GM12878 (cell line): ENCODE data around the gene METTL17. TPM values are rescaled to one million over a fixed set of nuclear protein-coding genes. Genes with fewer than 3 reads are reported as not detected.
A peak's percentile ranks its signal among the peaks of the same experiment; 100 is the strongest.

Experiments used
- CHD2 ChIP-seq: IDR thresholded peaks from 2 replicates; pipeline ENCODE4 v1.6.1; 2011; ENCODE audit warnings: low read depth, low read length, improper control_type of control experiment, borderline replicate concordance
- CREB1 ChIP-seq: IDR thresholded peaks from 2 replicates; pipeline ENCODE4 v1.6.1; 2012; ENCODE audit warnings: low read depth, mild to moderate bottlenecking, inconsistent platforms
- CREM ChIP-seq: IDR thresholded peaks from 2 replicates; pipeline ENCODE4 v1.6.1; 2014; ENCODE audit warnings: antibody characterized with exemption, low read depth
- E4F1 ChIP-seq: fragments of 450-650 bp; IDR thresholded peaks from 2 replicates; pipeline ENCODE4 v1.6.1; 2018; ENCODE audit warnings: borderline replicate concordance, mild to moderate bottlenecking; ENCODE audit not compliant: partially characterized antibody
- IRF4 ChIP-seq: IDR thresholded peaks from 2 replicates; pipeline ENCODE4 v1.6.1; 2011; ENCODE audit warnings: low read depth, low read length
- MEF2B ChIP-seq: fragments of 450-650 bp; IDR thresholded peaks from 2 replicates; pipeline ENCODE4 v1.6.1; 2018; ENCODE audit warnings: mild to moderate bottlenecking, moderate library complexity; ENCODE audit not compliant: partially characterized antibody, poor library complexity, severe bottlenecking
- MYB ChIP-seq: fragments of 150-350 bp; IDR thresholded peaks from 2 replicates; pipeline ENCODE4 v1.6.1; 2014; ENCODE audit warnings: mild to moderate bottlenecking, low read depth, low read length, borderline replicate concordance
- NFYA ChIP-seq: IDR thresholded peaks from 2 replicates; pipeline ENCODE4 v1.6.1; 2011; ENCODE audit warnings: low read depth, mild to moderate bottlenecking, low read length, improper control_type of control experiment, borderline replicate concordance
- PAX5 ChIP-seq: IDR thresholded peaks from 2 replicates; pipeline ENCODE4 v1.6.1; 2011; ENCODE audit warnings: low read depth, low read length, borderline replicate concordance
- POLR2A ChIP-seq: IDR thresholded peaks from 2 replicates; pipeline ENCODE4 v1.6.1; 2011; ENCODE audit warnings: low read depth, mild to moderate bottlenecking, low read length
- POU2F2 ChIP-seq: IDR thresholded peaks from 3 replicates; pipeline ENCODE4 v1.6.1; 2011; ENCODE audit warnings: low read depth, mild to moderate bottlenecking, low read length, borderline replicate concordance
- RBBP5 ChIP-seq: fragments of 200-600 bp; sonication (generic); conservative IDR thresholded peaks from 2 replicates; pipeline ENCODE4 v1.6.1; 2016
- TARDBP ChIP-seq: IDR thresholded peaks from 2 replicates; pipeline ENCODE4 v1.6.1; 2016; ENCODE audit warnings: borderline replicate concordance
- ZBED1 ChIP-seq: IDR thresholded peaks from 2 replicates; pipeline ENCODE4 v1.6.1; 2016; ENCODE audit warnings: borderline replicate concordance
- ZZZ3 ChIP-seq: IDR thresholded peaks from 2 replicates; pipeline ENCODE4 v1.6.1; 2011; ENCODE audit warnings: low read depth; ENCODE audit not compliant: control insufficient read depth, insufficient read length
- polyA plus RNA-seq, 11 experiments: library from polyadenylated mRNA; depleted of rRNA in 4 of 11; unstranded in 6 of 11; stranded (reverse) in 5 of 11; fragments of >200 nt; fragmentation: Nextera tagmentation in 4 of 11; fragmentation: Illumina TruSeq in 1 of 11; extraction: Ambion mirVana in 4 of 11; extraction: Trizol in 1 of 11; gene quantifications; 1 replicate in 1 of 11; 2 replicates in 10 of 11; pipeline versions ENCODE4 v1.2.1 to v1.2.3, GENCODE V29; 2011 to 2016; ENCODE audit warnings: inconsistent platforms in 2 of 11, missing spikeins in 2 of 11, low read depth in 1 of 11
- total RNA-seq, 4 experiments: library from RNA; depleted of rRNA in 3 of 4; stranded (reverse); fragments of >200 nt in 3 of 4; fragmentation: Illumina TruSeq in 1 of 4; extraction: Trizol in 1 of 4; gene quantifications; 2 replicates each; pipeline versions ENCODE4 v1.2.1 to v1.2.3, GENCODE V29; 2013 to 2021
- TF ChIP-seq, protein P1 (sequence below): fragments of 450-650 bp; conservative IDR thresholded peaks from 2 replicates; pipeline ENCODE4 v1.6.1; 2017; ENCODE audit warnings: mild to moderate bottlenecking, moderate library complexity
- TF ChIP-seq, protein P2 (sequence below): fragments of 450-650 bp; IDR thresholded peaks from 2 replicates; pipeline ENCODE4 v1.6.1; 2016; ENCODE audit warnings: mild to moderate bottlenecking, moderate library complexity, borderline replicate concordance
- TF ChIP-seq, protein P3 (sequence below): fragments of 450-650 bp; IDR thresholded peaks from 2 replicates; pipeline ENCODE4 v1.6.1; 2016; ENCODE audit warnings: mild to moderate bottlenecking

The METTL17 gene
- total and polyA plus RNA-seq, 10 of the 15 experiments (the other 5 are each of a cell fraction or from before 2014, with no cell fraction given), result 70.4 to 130 (median 97.5) TPM

DNA sequence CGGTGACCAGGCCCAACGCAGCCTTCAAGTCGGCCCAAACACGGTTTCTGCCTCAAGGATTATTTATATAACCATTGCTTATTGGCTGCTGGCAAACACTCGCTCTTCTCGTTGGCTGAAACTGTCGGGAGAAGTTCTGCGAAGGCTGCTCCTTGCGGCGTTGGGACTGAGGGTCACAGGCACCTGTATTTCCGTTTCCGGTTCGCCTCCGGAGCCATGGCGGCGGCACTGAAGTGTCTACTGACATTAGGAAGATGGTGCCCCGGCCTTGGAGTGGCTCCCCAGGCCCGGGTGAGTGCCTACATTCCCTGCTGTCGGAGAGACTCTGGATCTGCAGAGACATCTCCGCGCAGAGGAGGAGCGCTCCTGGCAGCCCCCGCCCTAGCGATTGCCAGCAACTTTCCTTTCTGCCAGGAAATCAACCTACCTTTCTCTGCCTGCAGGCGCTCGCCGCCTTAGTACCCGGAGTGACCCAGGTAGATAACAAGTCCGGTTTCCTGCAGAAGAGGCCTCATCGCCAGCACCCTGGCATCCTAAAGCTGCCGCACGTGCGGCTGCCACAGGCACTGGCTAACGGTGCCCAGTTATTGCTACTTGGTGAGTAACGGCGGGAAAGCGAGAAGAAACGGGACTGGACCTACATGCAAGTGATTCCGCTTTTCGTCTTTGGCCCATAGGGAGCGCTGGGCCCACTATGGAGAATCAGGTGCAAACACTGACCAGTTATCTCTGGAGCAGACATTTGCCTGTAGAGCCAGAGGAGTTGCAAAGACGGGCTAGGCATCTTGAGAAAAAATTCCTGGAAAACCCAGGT lies at the start of gene METTL17 (continued):
- TF ChIP-seq POLR2A (peak; percentile 90), MYB (no peak), MEF2B (no peak), POU2F2 (no peak), IRF4 (no peak), PAX5 (no peak), CHD2 (peak; percentile 93), TARDBP (0 out of 2 replicates have a peak, but pooled peaks have one; percentile 42), ZZZ3 (no peak), CREB1 (peak; percentile 85), CREM (peak; percentile 74), NFYA (no peak), RBBP5 (no peak), ZBED1 (no peak), E4F1 (peak; percentile 21)
- TF ChIP-seq, protein P1, sequence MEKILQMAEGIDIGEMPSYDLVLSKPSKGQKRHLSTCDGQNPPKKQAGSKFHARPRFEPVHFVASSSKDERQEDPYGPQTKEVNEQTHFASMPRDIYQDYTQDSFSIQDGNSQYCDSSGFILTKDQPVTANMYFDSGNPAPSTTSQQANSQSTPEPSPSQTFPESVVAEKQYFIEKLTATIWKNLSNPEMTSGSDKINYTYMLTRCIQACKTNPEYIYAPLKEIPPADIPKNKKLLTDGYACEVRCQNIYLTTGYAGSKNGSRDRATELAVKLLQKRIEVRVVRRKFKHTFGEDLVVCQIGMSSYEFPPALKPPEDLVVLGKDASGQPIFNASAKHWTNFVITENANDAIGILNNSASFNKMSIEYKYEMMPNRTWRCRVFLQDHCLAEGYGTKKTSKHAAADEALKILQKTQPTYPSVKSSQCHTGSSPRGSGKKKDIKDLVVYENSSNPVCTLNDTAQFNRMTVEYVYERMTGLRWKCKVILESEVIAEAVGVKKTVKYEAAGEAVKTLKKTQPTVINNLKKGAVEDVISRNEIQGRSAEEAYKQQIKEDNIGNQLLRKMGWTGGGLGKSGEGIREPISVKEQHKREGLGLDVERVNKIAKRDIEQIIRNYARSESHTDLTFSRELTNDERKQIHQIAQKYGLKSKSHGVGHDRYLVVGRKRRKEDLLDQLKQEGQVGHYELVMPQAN, result peak; percentile 61
- TF ChIP-seq, protein P2, sequence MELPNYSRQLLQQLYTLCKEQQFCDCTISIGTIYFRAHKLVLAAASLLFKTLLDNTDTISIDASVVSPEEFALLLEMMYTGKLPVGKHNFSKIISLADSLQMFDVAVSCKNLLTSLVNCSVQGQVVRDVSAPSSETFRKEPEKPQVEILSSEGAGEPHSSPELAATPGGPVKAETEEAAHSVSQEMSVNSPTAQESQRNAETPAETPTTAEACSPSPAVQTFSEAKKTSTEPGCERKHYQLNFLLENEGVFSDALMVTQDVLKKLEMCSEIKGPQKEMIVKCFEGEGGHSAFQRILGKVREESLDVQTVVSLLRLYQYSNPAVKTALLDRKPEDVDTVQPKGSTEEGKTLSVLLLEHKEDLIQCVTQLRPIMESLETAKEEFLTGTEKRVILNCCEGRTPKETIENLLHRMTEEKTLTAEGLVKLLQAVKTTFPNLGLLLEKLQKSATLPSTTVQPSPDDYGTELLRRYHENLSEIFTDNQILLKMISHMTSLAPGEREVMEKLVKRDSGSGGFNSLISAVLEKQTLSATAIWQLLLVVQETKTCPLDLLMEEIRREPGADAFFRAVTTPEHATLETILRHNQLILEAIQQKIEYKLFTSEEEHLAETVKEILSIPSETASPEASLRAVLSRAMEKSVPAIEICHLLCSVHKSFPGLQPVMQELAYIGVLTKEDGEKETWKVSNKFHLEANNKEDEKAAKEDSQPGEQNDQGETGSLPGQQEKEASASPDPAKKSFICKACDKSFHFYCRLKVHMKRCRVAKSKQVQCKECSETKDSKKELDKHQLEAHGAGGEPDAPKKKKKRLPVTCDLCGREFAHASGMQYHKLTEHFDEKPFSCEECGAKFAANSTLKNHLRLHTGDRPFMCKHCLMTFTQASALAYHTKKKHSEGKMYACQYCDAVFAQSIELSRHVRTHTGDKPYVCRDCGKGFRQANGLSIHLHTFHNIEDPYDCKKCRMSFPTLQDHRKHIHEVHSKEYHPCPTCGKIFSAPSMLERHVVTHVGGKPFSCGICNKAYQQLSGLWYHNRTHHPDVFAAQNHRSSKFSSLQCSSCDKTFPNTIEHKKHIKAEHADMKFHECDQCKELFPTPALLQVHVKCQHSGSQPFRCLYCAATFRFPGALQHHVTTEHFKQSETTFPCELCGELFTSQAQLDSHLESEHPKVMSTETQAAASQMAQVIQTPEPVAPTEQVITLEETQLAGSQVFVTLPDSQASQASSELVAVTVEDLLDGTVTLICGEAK, result peak; percentile 97
- TF ChIP-seq, protein P3, sequence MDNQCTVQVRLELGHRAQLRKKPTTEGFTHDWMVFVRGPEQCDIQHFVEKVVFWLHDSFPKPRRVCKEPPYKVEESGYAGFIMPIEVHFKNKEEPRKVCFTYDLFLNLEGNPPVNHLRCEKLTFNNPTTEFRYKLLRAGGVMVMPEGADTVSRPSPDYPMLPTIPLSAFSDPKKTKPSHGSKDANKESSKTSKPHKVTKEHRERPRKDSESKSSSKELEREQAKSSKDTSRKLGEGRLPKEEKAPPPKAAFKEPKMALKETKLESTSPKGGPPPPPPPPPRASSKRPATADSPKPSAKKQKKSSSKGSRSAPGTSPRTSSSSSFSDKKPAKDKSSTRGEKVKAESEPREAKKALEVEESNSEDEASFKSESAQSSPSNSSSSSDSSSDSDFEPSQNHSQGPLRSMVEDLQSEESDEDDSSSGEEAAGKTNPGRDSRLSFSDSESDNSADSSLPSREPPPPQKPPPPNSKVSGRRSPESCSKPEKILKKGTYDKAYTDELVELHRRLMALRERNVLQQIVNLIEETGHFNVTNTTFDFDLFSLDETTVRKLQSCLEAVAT, result peak; percentile 43; the same call in 1 of the 2 replicates
- TF ChIP-seq, all 136 proteins: peak for 50
